GM18517 (cell line): ENCODE results near the gene RAB17.

Source experiments
- ATAC-seq: cut with Tn5 transposase; IDR thresholded peaks from one replicate; pipeline ENCODE4 v1.9.1; 2021; ENCODE audit warnings: mild to moderate bottlenecking, moderate library complexity; ENCODE audit not compliant: unreplicated experiment

RAB17 gene

DNA sequence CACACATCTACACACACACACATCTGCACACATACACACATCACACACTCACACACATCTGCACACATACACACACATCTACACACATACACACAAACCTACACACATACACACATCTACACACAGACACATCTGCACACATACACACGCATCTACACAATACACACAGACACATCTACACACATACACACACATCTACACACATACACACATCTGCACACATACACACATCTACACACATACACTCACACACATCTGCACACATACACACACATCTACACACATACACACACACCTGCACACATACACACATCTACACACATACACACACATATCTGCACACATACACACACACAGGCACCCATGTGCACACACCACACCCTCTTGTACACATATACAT is 24.6 kb downstream of the RAB17 start:
- ATAC-seq = no peak

DNA sequence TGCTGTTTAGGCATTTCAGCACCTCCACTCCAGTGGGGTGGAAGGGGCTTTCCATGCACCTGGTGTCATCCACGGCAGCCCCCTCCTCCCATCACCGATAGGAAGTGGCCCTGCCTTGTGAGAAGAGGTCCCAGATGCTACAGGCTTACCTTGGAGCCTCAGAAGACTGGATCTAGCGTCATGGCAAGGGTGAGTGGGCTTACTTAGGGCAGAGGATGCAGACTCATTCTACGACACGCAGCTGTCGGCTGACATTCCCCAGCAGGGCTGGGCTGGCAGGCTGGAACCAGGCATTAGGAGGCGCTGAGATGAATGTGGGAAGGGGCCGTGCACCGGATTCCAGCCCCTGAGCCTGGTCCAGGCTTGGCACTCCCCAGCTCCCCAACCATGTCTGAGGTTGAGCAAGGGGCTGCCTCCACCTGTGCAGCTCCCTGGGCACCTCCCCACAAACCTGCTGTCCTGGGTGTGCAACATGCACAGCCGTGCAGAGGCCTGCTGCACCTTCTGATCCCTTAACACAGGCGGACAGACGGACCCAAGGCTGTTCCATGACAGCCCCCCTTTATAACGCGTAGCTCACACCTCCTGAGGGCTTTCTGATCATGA is 25.9 kb downstream of the RAB17 start:
- ATAC-seq = no peak

DNA sequence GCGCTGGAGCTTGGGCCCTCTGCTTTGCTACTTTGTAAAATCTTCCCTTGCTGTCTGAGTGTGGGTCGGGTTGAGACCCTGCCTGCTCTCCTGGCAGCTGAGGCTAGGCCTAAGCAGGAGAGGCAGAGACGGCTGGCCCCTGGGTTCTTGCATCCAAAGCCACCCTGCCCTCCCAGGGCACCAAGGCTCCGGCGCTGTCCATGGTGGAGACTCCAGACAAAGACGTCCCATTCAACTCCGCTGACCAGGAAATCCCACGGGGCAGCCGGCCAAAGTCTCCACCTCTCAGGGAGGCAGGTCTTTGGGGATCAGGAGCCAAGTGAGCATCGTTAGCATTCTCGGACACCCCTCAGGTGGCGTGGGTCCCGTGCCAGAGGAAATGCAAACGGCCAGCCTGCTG is 26.7 kb downstream of the RAB17 start:
- no peak for ATAC-seq

DNA sequence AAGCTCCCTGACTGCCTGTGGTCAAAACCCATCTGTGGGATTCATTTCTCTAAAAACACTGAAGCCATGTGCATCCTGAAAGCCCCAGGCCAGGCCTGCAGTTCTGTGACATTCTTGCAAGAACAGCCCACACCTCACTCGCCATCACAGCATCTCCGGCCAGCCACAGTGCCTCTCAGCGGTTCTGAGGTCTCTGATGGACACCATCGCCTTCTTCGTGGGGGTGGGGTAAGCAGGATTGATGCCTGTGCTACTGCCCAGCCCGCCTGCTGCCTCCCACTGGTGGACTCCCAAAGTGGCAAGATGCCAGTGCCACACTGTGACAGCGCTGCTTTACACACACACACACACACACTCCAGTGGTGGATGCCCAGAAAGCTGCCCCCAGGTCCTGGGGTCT is 29.3 kb downstream of the RAB17 start:
- ATAC-seq = no peak

DNA sequence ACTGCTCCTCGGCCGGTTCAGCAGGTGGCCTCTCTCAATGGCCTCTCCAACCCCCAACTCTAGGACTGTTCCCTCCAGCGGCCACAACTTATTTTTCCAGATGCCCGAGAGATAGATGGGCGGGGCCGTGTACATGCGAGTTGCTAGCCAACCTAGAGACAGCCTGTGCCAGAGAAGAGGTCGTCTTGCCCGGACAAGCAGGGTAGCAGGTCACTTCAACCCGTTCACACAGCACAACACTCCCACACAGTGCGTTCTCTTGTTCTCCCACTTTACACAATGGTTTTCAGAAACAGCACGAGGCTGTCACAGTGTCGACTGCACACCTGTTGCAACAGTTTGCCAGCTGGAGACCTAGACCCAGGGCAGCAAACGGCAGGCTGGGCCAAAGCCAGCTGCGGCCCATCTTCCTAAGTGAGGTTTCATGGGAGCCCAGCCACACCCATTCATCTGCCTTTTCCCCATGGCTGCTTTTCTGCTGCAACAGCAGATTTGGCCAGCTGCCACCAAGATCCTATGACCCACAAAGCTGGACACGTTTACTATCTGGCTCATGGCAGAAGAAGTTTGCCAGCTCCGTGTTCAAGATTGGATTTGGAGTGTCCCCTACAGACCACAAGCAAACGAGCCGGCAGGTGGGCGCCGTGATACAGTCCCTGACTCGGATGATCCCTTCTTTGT is 31.4 kb downstream of the RAB17 start:
- ATAC-seq = no peak

DNA sequence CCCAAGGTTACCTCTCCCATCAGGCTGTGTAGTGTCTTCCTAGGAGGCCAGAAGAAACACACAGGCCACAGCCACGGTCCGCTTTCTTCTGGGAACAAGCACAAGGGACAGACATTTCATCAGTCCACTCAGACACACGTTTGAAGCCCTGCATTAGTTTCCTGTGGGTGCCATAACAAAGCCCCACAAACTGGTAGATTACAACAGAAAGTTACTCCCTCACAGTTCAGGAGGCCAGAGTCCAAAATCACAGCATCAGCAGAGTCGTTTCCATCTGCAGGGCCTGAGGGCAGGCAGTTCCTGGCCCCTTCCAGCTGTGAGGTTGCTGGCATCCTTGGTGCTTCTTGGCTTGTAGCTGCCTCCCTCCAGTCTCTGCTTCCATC is 32.9 kb downstream of the RAB17 start:
- peak; percentile 11 for ATAC-seq

DNA sequence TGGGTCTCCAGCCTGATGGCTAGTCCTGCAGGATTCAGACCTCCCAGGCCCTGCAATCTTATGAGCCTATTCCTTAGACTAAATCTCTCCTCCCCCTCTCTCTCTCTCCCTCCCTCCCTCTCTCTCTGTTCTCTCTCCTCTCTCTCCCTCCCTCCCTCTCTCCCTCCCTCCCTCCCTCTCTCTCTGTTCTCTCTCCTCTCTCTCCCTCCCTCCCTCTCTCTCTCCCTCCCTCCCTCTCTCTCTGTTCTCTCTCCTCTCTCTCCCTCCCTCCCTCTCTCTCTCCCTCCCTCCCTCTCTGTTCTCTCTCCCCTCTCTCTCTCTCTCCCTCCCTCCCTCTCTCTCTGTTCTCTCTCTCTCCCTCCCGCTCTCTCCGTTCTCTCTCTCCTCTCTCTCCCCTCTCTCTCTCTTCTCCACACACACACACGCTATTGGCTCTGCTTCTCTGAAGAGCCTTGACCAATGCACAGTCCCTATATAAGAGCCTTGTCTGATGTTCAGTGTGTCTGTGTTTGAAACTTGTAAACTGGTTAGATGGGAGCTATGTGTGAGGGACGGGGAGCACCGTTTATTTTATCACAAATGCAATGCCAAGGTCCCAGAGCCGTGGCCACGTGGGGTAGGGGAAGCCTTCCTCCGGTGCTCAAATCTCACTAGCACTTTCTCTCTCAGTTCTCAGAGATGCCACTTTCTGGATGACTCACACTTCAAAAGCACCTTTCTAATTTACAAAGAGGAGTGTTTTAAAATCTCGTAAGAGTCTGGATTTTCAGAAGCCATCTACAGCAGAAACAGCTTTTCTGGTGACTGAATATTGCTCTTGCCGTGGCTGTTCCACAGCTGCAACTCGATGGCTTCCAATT is 33.5 kb downstream of the RAB17 start:
- peak; percentile 91 for ATAC-seq

DNA sequence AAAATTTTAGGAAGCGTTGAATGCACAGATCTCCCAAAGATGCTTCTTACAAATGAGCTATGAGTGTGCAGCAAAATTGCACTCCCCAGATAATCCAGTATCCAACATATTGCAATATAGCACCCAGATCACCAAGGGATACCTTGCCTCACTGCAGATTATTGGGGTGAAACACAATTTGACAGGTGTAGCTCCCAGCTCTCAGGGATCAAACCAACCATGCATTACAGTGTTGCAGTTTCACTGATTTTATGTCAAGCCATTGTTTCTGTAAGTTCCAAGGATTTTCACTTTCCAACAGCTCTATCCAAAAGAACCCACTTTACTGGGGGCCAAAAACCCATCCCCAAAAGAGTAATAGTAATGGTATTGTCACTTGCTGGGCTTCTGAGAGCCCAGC is 35.0 kb downstream of the RAB17 start:
- no peak for ATAC-seq

DNA sequence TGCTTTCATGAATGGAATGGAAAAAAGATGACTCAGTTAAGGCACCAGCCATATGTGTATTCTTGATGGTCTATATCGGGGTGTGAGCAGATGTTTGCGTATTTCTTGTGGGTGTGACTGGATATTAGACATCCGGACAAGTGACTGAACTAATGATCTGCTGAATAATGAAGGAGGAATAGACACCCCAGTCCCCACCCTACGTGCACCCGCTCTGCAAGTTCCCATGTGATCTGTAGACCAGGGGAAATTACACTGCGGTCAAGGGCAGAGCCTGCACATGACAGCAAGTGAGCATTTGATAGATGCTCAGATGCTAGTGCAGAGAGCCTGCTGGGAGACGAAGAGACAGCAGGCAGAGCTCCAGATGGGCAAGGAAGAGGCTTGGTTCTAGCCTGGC is 36.6 kb downstream of the RAB17 start:
- no peak for ATAC-seq

DNA sequence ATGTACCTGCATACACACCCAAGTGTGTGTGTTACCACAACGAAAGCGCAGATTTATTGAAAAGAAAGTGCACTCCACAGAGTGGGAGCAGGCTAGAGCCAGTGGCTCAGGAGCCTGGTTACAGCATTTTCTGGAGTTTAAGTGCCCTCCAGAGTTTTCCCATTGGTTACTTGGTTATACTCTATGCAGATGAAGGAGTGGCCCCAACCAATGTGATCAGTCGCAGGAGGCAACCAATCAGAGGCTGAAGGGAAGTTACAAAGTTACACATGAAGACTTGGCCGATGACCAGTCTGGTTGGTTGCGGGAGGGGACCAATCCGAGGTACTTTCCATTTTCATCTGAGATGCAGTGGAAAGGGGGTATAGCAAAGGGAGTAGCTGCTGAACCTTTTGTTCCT is 37.6 kb downstream of the RAB17 start:
- no peak for ATAC-seq

DNA sequence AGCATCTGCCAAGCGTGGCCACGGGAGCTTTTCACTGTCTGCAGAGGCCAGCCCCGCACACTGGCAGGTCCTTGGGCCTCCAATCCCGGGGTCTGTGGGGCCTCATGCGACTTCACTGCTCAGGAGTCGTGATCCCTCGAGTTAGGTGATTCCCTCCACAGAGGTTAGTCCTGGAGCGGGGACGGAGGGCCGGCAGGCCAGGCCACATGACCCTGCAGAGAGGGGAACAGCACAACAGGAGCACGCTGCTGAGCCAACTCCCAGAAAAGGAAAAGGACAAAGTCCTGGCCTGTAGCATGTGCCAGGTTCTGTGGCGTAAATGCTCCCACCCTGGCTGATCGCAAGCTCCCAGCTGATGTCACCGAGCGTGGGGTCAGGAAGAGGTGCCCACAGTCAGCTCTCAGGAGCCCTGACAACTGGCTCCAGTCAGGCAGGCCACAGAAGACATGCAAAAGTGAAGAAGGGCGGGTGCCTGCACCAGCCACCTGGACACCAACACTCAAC is 39.4 kb downstream of the RAB17 start:
- no peak for ATAC-seq

DNA sequence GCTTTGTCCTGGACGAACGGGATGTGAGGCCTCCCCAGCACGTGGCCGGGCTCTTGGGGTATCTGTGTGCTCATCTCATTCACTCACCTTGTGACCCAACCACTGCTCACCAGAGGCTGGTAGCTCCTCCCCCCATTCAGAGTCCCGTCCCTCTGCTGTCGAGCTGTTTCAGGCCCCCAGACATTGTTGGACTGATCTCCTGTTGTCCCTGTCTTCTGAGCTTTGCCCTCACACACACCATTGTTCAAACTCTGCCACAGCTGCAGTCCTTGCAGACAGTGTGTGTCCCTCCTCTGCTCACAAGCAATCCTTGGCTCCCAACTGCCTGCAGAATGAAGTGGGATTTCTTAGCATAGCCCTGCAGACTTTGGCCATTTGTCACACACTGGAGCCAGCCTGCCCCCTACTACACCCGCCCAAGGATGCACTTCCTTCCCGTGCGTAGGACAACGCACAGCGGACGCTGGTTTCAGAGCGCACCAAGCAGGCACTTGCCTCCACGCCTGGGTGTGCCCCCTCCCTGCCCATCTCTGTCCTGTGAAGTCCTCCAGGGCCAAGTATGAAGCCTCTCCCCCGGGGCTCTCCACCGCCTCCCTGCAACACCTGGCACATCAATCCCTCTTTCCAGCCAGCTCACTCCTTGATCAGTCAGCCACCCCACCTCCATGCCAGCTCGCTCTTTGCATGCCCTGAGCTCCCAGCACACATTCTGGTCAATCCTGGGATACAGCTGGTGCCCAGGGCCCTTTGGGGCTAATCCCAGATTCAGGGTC is 40.7 kb downstream of the RAB17 start:
- no peak for ATAC-seq

DNA sequence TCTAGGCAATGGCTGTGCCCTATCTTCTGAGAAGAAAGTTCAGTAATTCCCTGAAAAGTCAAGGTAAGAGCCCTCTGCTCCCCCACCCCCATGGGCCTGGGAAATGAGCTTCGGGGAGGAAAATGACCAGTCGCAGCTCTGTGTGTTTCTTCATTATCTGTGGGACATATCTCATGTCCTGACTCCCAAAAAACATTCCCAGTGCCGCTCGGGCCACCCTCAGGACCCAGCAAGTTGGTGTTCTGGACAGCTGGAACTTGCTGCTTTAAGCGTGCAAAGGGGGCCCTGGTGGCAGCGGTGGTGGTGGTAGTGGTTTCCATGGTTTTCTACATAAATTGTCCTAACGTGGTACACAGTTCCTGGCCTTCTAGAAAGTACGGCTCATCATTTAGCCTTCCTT is 41.3 kb downstream of the RAB17 start:
- no peak for ATAC-seq

DNA sequence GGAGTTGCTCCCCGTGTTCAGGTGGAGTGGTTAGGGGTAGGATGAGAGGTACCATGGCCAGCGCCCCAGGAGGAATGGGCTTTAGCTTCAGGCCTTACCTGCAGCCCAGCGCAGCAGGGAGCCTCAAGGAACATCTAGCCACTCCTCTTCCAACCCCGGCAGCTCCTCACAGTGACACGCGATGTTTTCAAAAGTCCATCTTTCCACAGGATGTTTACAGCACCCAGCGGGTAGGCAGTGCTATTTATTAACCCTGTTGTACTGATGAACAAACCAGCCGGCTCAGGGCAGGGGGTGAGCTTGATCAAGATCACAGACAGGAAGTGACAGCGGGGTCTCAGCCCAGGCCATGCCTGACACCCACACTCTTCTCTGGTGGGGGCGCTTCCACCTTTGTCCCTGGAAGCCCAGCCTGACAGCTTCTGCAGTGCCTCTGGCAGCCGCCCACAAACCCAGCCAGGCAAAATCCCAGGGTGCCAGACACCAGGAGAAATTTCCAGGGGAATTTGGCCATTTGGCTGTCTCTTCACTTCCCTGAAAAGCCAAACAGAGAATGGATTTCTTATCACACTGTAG is 42.6 kb downstream of the RAB17 start:
- ATAC-seq = no peak

DNA sequence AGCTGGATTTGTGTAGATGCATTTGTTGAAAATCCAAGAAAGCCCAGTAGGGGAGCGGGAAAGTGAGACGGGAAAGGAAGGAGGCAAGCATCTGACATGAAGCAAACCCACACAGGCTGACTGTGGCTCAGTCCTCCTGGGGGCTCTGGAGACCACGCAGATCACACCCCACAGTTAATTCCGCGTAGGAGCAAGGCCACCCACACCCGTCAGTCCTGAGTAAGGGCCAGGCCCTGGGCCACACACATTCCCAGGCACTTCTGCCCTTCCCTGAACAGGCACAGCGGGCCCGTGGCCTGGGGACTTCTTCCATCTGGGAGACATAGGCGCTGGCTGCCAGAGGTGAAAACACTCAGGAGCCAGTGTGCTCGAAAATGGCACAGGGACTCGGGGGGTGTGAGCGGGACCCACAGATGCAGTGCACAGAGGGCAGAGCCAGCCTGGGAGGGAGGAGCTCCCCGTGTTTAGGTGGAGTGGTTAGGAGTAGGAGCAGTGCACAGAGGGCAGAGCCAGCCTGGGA is 43.6 kb downstream of the RAB17 start:
- no peak for ATAC-seq

DNA sequence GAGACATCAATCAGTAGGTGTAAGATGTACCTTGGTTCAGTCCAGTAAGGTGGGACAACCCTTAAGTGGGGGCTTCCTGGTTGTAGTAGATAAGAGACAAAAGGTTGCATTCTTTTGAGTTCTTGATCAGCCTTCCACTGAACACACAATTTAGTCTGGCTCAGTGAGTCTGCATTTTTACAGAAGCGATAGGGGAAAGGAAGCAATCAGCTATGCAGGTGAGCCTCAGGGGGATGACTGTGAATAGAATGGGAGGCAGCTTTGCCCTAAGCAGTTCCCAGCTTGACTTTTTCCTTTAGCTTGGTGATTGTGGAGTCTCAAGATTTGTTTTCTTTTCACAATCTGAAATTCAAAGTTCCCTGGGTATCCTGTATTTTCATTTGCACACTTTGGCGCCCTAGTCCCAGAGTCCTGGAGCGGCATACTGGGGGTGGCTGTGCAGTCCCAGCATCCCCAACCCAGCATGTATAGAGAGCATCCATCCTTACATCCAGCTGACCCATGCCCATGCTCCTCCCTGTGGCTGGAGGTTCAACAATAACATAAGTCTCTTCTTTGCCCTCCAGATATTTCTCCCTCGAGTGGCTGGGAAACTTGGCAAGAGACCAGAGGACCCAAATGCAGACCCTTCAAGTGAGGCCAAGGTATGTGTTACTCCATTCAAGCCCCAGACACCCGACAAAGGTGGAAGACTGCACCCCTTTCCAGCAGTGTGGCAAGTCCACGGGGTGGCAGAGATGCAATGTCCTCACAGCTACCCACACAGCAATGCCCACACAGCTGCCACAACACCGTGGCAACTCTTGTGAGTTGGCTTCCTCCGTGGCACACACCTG is 44.3 kb downstream of the RAB17 start:
- ATAC-seq = no peak

DNA sequence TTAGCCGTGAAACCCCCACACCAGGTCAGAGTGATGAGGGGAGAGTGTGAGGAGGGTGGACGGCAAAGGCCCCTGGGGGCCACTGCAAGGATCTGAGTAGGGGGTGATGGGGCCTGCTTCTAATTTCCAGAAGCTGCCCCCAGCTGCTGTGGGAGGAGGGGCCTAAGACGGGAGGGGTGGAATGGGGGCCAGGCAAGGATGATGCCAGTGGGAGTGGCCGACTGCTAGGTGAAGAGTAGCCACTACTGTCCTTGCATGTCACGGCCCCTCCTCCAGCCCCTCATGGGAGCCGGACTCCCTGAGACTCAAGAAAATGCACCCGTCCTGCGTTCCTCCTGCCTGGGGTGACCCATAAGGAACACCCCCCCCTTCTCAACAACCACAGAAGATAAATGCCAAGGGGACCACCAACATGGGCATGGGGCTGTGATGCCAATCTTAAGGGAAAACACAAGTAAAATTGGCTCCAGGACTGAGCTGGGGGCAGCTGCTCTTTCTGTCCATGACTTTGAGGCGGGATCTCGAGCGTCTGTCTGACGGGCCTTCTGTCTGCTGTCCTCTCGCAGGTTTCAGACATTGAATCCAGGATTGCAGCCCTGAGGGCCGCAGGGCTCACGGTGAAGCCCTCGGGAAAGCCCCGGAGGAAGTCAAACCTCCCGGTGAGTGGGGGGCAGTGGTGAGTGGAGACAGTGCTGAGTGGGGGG is 48.4 kb downstream of the RAB17 start:
- ATAC-seq = no peak

DNA sequence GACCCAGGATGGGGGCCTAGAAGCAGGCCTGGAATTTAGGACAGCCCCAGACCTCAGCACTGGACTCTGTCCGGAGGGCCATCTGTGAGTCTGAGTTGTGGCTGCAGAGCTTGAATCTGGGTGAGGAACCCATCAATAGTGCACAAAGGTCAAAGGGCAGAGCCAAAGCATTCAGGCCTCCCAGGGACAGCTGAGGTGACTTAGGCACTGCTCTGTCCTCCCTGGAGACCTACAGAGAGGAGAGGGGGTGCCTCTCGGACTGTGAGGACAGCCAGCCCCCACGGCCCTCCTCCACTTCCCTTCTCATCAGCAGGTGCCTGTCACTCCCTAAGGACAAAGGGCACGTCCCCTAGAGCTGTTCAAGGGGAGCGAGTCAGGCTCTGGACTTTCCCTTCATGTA is 49.3 kb downstream of the RAB17 start:
- ATAC-seq = no peak

DNA sequence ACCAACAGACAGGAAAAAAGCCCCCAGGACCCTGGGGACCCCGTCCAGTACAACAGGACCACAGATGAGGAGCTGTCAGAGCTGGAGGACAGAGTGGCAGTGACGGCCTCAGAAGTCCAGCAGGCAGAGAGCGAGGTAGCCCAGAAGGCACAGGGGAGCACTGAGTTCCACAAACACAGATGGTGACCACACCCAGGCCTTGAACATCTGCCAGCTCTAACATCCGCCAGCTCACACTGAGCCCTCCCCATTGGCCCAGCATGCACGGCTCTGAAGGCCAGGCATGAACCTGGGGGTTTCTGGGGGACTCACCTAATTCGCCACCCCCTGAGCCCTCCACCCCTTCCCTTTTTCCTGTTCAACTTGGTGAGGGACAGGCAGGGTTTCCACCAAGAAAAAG is 49.7 kb downstream of the RAB17 start:
- no peak for ATAC-seq
